Breast epithelium (tissue), 4 donors: ENCODE results near the gene DCXR. TPM values are rescaled to one million over a fixed set of nuclear protein-coding genes. Genes with fewer than 3 reads are reported as not detected.

Experiments used
- DNase-seq, 2 donors: peaks; one replicate each; pipeline ENCODE4 v3.0.0-alpha.2; 2019; ENCODE audit warnings: low spot score in 2 of 2
- H3K27ac ChIP-seq, 2 donors: fragments of 200-600 bp; sonication (generic) in 1 of 2; one replicate each; pipeline ENCODE4 v1.5.1; 2016 to 2019; ENCODE audit warnings: mild to moderate bottlenecking in 1 of 2
- H3K27me3 ChIP-seq, 2 donors: fragments of 200-600 bp; sonication (generic) in 1 of 2; one replicate each; pipeline versions ENCODE4 v1.5.1 to v1.6.0; 2017 to 2019; ENCODE audit warnings: control low read depth in 1 of 2, mild to moderate bottlenecking in 1 of 2
- H3K36me3 ChIP-seq: fragments of 200-600 bp; one replicate; pipeline ENCODE4 v1.5.1; 2019
- H3K4me1 ChIP-seq, 2 donors: fragments of 200-600 bp; sonication (generic); one replicate each; pipeline ENCODE4 v1.5.1; 2016 to 2019; ENCODE audit warnings: control low read depth in 1 of 2
- H3K4me3 ChIP-seq, 3 donors: fragments of 200-600 bp; sonication (generic); 1 replicate in 2 of 3; 2 replicates in 1 of 3; pipeline ENCODE4 v1.5.1; 2016 to 2019; ENCODE audit warnings: mild to moderate bottlenecking in 3 of 3, moderate library complexity in 2 of 3
- H3K9me3 ChIP-seq, 2 donors: fragments of 200-600 bp; sonication (generic) in 1 of 2; one replicate each; pipeline ENCODE4 v1.5.1; 2016 to 2019; ENCODE audit warnings: control low read depth in 1 of 2
- POLR2A ChIP-seq: fragments of 450-650 bp; IDR thresholded peaks from one replicate; pipeline ENCODE4 v1.6.1; 2016; ENCODE audit warnings: antibody characterized with exemption, mild to moderate bottlenecking, moderate library complexity
- POLR2AphosphoS5 ChIP-seq, 3 donors: sonication (generic); formaldehyde crosslinking; IDR thresholded peaks; one replicate each; pipeline ENCODE4 v1.6.1; 2017; ENCODE audit warnings: antibody characterized with exemption in 3 of 3
- intact Hi-C: fragments of 100-400 bp; cut with DNase I; formaldehyde crosslinking; loops from one replicate; pipeline ENCODE4 v1.15.1; 2023; ENCODE audit warnings: low total_unique reads
- total RNA-seq, 3 donors: library from RNA; depleted of rRNA; stranded (reverse); fragments of >200 nt; gene quantifications; one replicate each; pipeline ENCODE4 v1.1.0, GENCODE V29; 2016
- TF ChIP-seq, protein P1 (sequence below), 3 donors: fragments of 450-650 bp; IDR thresholded peaks; one replicate each; pipeline ENCODE4 v1.5.1; 2016 to 2017; ENCODE audit warnings: antibody characterized with exemption in 3 of 3, mild to moderate bottlenecking in 3 of 3, moderate library complexity in 3 of 3

Gene DCXR
- total RNA-seq, 3 donors from 2014 or later = 202 to 484 (median 228) TPM

DNA sequence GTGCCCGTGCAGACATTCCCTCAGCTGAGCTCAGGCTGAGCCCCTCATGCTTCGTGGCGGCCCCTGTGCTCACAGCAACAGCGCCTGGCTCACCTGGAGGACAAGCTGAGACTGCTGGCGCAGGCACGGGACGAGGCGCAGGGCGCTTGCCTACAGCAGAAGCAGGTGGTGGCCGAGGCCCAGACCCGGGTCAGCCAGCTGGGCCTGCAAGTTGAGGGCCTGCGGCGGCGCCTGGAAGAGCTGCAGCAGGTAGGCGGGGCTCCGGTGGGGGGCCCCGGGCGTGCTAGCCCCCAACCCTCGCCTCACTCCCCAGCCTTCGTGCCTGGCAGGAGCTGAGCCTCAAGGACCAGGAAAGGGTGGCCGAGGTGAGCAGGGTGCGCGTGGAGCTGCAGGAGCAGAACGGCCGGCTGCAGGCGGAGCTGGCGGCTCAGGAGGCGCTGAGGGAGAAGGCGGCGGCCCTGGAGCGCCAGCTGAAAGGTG is 7.5 kb downstream of the DCXR start:
- Histone ChIP-seq H3K27me3 (no peaks in the 10 kb centered on the region), H3K4me1 (peaks cover 4 to 5% of the 10 kb centered on the region in 2 donors), H3K9me3 (no peaks in the 10 kb centered on the region), H3K36me3 (no peaks in the 10 kb centered on the region), H3K4me3 (peak overlapping the region; percentile 30 to 90 (median 59)), H3K27ac (no peak overlapping the region)
- no peak for DNase-seq
- intact Hi-C loops = loop anchor here (5.0 to 10.0 kb wide), 2 partner anchors 55 to 122 kb away; no protein-coding TSS in a partner anchor
- TF ChIP-seq POLR2AphosphoS5 (IDR thresholded peaks at IDR 0.05) (no peak), POLR2A (no peak)
- TF ChIP-seq, protein P1, sequence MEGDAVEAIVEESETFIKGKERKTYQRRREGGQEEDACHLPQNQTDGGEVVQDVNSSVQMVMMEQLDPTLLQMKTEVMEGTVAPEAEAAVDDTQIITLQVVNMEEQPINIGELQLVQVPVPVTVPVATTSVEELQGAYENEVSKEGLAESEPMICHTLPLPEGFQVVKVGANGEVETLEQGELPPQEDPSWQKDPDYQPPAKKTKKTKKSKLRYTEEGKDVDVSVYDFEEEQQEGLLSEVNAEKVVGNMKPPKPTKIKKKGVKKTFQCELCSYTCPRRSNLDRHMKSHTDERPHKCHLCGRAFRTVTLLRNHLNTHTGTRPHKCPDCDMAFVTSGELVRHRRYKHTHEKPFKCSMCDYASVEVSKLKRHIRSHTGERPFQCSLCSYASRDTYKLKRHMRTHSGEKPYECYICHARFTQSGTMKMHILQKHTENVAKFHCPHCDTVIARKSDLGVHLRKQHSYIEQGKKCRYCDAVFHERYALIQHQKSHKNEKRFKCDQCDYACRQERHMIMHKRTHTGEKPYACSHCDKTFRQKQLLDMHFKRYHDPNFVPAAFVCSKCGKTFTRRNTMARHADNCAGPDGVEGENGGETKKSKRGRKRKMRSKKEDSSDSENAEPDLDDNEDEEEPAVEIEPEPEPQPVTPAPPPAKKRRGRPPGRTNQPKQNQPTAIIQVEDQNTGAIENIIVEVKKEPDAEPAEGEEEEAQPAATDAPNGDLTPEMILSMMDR (IDR thresholded peaks at IDR 0.05) = no peak

- no peaks in the 10 kb centered on the region for H3K27me3 ChIP-seq
- TF ChIP-seq, protein P1 (IDR thresholded peaks at IDR 0.05) = no peak
- TF ChIP-seq POLR2AphosphoS5 (IDR thresholded peaks at IDR 0.05) (no peak), POLR2A (no peak)
- no peak overlapping the region for H3K4me3 ChIP-seq
- H3K4me1 ChIP-seq = peaks cover 5% of the 10 kb centered on the region in 2 donors
- no peak overlapping the region for H3K27ac ChIP-seq
- DNase-seq = no peak
- intact Hi-C loops = no loop called here
- no peaks in the 10 kb centered on the region for H3K36me3 ChIP-seq
- H3K9me3 ChIP-seq = no peaks in the 10 kb centered on the region
Measured at GRCh38 chr17:82029391-82029790, 8.1 kb downstream of the DCXR start.

GRCh38 chr17:82028966-82029365 is 8.5 kb downstream of the DCXR start:
- Histone ChIP-seq H3K9me3 (no peaks in the 10 kb centered on the region), H3K4me1 (peaks cover 5 to 9% of the 10 kb centered on the region in 2 donors), H3K36me3 (no peaks in the 10 kb centered on the region), H3K27ac (no peak overlapping the region), H3K4me3 (no peak overlapping the region), H3K27me3 (no peaks in the 10 kb centered on the region)
- intact Hi-C loops = no loop called here
- no peak for DNase-seq
- TF ChIP-seq POLR2AphosphoS5 (IDR thresholded peaks at IDR 0.05) (no peak), POLR2A (no peak)
- TF ChIP-seq, protein P1 (IDR thresholded peaks at IDR 0.05) = no peak

DNA sequence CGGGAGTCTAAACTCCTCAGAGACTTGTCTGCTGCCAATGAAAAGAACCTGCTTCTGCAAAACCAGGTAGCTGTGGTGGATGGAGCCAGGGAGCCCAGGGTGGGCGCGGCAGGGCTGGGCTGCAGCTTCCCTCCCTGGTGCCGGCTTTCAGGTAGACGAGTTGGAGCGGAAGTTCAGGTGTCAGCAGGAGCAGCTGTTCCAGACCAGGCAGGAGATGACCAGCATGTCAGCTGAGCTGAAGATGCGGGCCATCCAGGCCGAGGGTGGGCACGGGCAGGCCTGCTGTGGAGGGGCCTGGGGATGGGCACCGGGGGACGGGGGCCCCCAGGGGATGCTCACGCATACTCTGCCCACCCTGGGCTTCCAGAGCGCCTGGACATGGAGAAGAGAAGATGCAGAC is 9.3 kb downstream of the DCXR start:
- no peak for DNase-seq
- no peak overlapping the region for H3K4me3 ChIP-seq
- no peak overlapping the region for H3K27ac ChIP-seq
- intact Hi-C loops = no loop called here
- peaks cover 5 to 11% of the 10 kb centered on the region in 2 donors for H3K4me1 ChIP-seq
- no peaks in the 10 kb centered on the region for H3K9me3 ChIP-seq
- H3K27me3 ChIP-seq = no peaks in the 10 kb centered on the region
- TF ChIP-seq POLR2AphosphoS5 (IDR thresholded peaks at IDR 0.05) (no peak), POLR2A (no peak)
- TF ChIP-seq, protein P1 (IDR thresholded peaks at IDR 0.05) = no peak
- no peaks in the 10 kb centered on the region for H3K36me3 ChIP-seq

GRCh38 chr17:82025401-82026107 is 11.9 kb downstream of the DCXR start:
- intact Hi-C loops = no loop called here
- H3K4me1 ChIP-seq = peaks cover 11 to 26% of the 10 kb centered on the region in 2 donors
- H3K36me3 ChIP-seq = no peaks in the 10 kb centered on the region
- no peak for DNase-seq
- no peak for TF ChIP-seq POLR2AphosphoS5 (IDR thresholded peaks at IDR 0.05)
- TF ChIP-seq, protein P1 (IDR thresholded peaks at IDR 0.05) = no peak
- no peak for TF ChIP-seq POLR2A
- H3K27ac ChIP-seq = no peak overlapping the region
- H3K9me3 ChIP-seq = no peaks in the 10 kb centered on the region
- no peaks in the 10 kb centered on the region for H3K27me3 ChIP-seq
- no peak overlapping the region for H3K4me3 ChIP-seq
